GM21825 (cell line): ENCODE measurements around the gene P2RY11.

Source experiments
- ATAC-seq: cut with Tn5 transposase; IDR thresholded peaks from one replicate; pipeline ENCODE4 v1.9.1; 2021; ENCODE audit warnings: mild to moderate bottlenecking, moderate library complexity; ENCODE audit not compliant: unreplicated experiment

The P2RY11 gene

GRCh38 chr19:10092648-10093294, 18.7 kb upstream of the P2RY11 start:
- no peak for ATAC-seq

- no peak for ATAC-seq
Measured at GRCh38 chr19:10093295-10094186, 18.0 kb upstream of the P2RY11 start.

- ATAC-seq, result no peak
Measured at GRCh38 chr19:10095622-10095947, 15.9 kb upstream of the P2RY11 start.

- ATAC-seq, result peak; percentile 64
Measured at GRCh38 chr19:10095948-10096614, 15.4 kb upstream of the P2RY11 start.

DNA sequence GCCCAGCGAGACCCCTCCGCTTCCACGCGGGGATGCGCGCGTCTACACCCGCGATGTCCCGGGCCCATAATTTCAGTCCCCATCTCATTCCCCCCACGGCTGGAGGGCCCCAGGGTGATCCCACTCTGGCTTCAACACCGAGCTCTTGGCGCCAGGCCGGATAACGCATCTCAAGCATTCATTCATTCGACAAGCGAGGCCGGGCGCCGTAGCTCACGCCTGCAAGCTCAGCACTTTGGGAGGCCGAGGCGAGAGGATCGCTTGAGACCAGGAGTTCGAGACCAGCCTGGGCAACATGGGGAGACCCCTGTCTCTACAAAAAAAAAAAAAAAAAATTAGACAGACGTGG, 14.9 kb upstream of the P2RY11 start:
- no peak for ATAC-seq

GRCh38 chr19:10100163-10100785, 11.2 kb upstream of the P2RY11 start:
- ATAC-seq, result no peak

DNA sequence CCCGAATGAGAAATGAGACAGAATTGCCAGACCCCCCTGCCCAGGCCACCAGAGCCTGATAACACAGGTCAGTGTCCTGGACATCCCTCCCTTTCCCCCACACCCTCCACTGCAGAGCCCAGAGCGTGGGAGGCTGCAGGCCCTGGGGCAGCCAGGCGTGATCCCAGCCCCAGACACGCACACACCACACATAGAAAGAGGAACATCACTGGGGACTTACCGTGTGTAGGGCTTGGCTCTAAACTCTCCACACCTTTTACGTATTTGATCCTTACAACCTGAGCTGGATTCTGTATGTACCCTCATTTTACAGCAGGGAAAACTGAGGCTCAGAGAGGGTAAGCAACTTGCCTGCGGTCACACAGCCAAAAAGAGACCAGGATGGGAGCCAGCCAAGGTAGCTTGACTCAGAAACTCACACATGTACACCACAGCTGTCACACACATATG, 8.7 kb upstream of the P2RY11 start:
- no peak for ATAC-seq

DNA sequence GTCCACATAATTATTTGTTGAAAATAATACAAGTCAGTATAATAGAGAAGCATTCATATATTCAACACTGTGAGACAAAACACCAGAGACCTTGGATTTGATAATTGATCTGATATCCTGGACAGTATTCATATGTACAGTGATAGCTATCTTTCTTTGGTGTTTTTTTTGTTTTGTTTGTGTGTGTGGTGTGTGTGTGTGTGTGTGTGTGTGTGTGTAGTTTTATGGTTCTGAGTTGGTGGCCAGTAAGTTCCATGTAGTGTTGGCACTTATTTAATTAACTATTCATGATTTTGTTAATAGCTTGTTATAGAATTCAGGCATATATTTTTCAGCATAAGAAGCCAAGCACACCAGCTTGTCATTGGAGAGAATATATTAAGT, 7.4 kb upstream of the P2RY11 start:
- ATAC-seq, result no peak

DNA sequence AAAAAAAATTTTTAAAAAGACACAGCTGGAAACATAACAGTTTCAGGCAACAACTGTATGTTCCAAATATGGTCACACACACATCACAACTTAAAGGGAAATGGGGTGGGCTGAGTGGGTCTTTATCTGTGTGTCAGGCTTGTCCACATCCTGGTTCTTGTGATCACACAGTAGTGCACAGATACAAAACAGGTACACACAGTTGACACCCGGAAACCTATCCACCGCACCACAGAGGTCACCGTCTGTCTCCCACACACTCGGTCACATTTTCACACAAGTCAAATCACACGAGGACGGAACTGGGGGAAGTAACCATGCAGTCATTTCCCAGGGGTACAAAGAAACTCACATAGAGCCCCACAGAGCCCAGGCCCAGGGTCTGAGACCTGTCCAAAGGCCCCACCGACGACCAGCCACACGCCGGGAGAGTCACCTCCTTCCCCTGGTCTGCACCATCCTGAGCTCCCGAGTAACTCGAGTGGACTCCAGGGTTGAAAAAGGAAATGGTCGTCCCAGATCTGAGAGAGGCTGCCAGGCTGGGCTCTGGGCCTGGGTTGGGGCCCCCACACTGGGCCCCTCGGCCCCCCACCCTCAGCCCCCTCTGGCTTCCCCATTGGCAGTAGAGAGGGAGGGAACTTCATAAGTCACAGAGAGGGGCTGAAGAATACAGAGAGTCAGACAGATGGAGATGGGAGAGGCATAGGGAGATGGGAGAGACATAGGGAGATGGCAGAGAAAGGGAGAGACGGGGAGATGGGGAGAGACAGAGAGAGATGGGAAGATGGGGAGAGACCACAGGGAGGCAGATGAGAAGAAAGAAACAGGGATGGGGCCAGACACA, 6.6 kb upstream of the P2RY11 start:
- peak; percentile 39 for ATAC-seq

- ATAC-seq, result peak; percentile 25
Measured at GRCh38 chr19:10105509-10106099, 5.9 kb upstream of the P2RY11 start.

- peak; percentile 49 for ATAC-seq
Measured at GRCh38 chr19:10106100-10106936, 5.2 kb upstream of the P2RY11 start, which contains the start of gene PPAN. Gene PPAN (plus strand): TSS chr19:10106362. CDS start chr19:10106395, 33 bp downstream.

GRCh38 chr19:10107254-10107653, 4.2 kb upstream of the P2RY11 start:
- ATAC-seq, result no peak

DNA sequence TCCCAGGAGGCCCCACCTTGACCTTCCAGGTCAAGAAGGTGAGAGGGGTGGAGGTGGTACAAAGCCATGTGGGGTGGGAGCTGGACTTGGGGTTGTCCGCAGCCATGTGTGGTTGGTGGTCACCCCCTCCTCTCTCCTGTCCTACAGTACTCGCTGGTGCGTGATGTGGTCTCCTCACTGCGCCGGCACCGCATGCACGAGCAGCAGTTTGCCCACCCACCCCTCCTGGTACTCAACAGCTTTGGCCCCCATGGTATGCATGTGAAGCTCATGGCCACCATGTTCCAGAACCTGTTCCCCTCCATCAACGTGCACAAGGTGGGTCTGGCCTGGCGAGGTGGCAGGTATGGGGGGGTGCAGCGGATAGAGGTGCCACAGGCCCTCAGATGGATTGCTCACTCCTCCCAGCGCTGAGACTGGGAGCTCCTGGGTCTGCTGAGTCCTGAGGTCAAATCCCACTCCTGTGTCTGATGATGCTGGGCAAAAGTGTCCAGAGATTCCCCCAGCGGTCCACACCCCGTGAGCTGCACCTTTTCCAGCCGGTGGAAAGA, 3.6 kb upstream of the P2RY11 start:
- no peak for ATAC-seq

DNA sequence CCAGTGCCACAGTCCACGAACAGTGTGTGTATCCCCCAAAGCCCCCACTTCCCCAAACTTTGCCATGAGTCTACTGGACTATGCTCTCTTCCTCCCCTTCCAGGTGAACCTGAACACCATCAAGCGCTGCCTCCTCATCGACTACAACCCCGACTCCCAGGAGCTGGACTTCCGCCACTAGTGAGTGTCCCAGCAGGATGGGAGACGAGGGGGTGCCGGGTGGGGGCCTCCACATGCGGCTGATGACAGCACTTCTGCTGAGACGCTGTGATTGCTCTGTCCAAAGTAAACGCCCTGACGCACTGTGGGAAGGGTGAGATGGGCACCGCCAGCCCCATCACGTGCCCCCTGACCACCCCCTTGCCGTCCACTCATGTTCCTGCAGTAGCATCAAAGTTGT, 2.0 kb upstream of the P2RY11 start:
- no peak for ATAC-seq

DNA sequence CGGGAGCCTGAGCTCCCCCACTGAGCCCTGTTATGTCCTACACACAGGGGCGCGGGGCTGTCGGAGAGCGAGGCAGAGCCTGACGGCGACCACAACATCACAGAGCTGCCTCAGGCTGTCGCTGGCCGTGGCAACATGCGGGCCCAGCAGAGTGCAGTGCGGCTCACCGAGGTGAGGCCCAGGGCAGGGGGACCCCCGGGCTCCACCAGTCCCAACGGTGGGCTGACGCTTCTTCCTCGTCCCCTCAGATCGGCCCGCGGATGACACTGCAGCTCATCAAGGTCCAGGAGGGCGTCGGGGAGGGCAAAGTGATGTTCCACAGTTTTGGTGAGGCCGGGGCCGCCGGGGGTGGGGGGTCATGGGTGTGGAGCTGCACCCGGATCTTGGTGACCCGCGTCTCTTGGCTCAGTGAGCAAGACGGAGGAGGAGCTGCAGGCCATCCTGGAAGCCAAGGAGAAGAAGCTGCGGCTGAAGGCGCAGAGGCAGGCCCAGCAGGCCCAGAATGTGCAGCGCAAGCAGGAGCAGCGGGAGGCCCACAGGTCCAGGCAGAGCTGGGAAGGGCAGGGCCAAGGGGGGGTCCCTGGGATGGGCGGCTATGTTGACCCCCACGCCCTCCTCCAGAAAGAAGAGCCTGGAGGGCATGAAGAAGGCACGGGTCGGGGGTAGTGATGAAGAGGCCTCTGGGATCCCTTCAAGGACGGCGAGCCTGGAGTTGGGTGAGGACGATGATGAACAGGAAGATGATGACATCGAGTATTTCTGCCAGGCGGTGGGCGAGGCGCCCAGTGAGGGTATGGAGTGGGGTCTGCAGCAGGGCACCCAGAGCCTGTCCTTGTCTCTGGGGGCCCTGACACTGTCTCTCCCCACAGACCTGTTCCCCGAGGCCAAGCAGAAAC, 1.2 kb upstream of the P2RY11 start:
- no peak for ATAC-seq

DNA sequence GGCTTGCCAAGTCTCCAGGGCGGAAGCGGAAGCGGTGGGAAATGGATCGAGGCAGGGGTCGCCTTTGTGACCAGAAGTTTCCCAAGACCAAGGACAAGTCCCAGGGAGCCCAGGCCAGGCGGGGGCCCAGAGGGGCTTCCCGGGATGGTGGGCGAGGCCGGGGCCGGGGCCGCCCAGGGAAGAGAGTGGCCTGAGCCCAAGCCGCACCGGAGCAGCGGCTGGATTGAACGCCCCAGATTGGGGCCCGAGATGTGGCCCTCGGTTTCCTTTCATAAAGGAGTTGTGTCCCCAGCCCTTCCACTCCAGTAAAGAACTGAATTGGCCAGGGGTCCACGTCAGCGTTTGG, 548 bp upstream of the P2RY11 start:
- ATAC-seq, result no peak

- ATAC-seq, result no peak
Measured at GRCh38 chr19:10112037-10112761, 706 bp downstream of the P2RY11 start.
